H9 (cell line): Measurements from ENCODE around the gene MEGF9. TPM values are rescaled to one million over a fixed set of nuclear protein-coding genes. Genes with fewer than 3 reads are reported as not detected.

Source experiments
- DNase-seq: peaks from one replicate; pipeline ENCODE4 v3.0.0-alpha.2; 2017
- H2AFZ ChIP-seq: one replicate; pipeline ENCODE4 v1.6.1; 2013; ENCODE audit warnings: mild to moderate bottlenecking, low read length, control low read depth, moderate library complexity
- H2AK5ac ChIP-seq: 2 replicates; pipeline ENCODE4 v1.6.1; 2013; ENCODE audit warnings: low read length, control low read depth, mixed read lengths; ENCODE audit not compliant: insufficient read length
- H2BK120ac ChIP-seq: one replicate; pipeline ENCODE4 v1.6.1; 2013; ENCODE audit warnings: low read depth, mild to moderate bottlenecking, low read length, control low read depth, inconsistent platforms; ENCODE audit not compliant: poor library complexity, severe bottlenecking
- H2BK12ac ChIP-seq: 2 replicates; pipeline ENCODE4 v1.6.1; 2013; ENCODE audit warnings: low read length, control low read depth, mixed read lengths, low read depth; ENCODE audit not compliant: insufficient read length
- H2BK15ac ChIP-seq: 2 replicates; pipeline ENCODE4 v1.6.1; 2013; ENCODE audit warnings: low read depth, low read length, control low read depth
- H2BK20ac ChIP-seq: one replicate; pipeline ENCODE4 v1.6.1; 2013; ENCODE audit warnings: low read depth, mild to moderate bottlenecking, low read length, control low read depth, inconsistent platforms; ENCODE audit not compliant: poor library complexity, severe bottlenecking
- H2BK5ac ChIP-seq: 2 replicates; pipeline ENCODE4 v1.6.1; 2013; ENCODE audit warnings: low read length, control low read depth, mixed read lengths; ENCODE audit not compliant: insufficient read length
- H3K14ac ChIP-seq: 2 replicates; pipeline ENCODE4 v1.6.1; 2013; ENCODE audit warnings: low read length, control low read depth; ENCODE audit not compliant: insufficient read depth
- H3K18ac ChIP-seq: 2 replicates; pipeline ENCODE4 v1.6.1; 2013; ENCODE audit warnings: low read depth, mild to moderate bottlenecking, mixed read lengths, low read length, control low read depth; ENCODE audit not compliant: insufficient read length
- H3K23ac ChIP-seq: 2 replicates; pipeline ENCODE4 v1.6.1; 2013; ENCODE audit warnings: low read length, control low read depth, mixed read lengths, low read depth; ENCODE audit not compliant: insufficient read length
- H3K23me2 ChIP-seq: 2 replicates; pipeline ENCODE4 v1.6.1; 2013; ENCODE audit warnings: low read depth, mild to moderate bottlenecking, mixed read lengths, low read length, control low read depth; ENCODE audit not compliant: insufficient read length, poor library complexity, severe bottlenecking
- H3K27ac ChIP-seq: 2 replicates; pipeline ENCODE4 v1.5.1; 2013; ENCODE audit warnings: low read length, control low read depth, mixed read lengths, low read depth; ENCODE audit not compliant: insufficient read length
- H3K27me3 ChIP-seq: 2 replicates; pipeline ENCODE4 v1.6.1; 2013; ENCODE audit warnings: low read length, control low read depth, inconsistent platforms; ENCODE audit not compliant: insufficient read depth
- H3K4ac ChIP-seq: 2 replicates; pipeline ENCODE4 v1.6.1; 2013; ENCODE audit warnings: low read depth, mild to moderate bottlenecking, control low read depth, inconsistent platforms, low read length, moderate library complexity
- H3K4me1 ChIP-seq: 2 replicates; pipeline ENCODE4 v1.6.1; 2013; ENCODE audit warnings: low read length, control low read depth, inconsistent platforms; ENCODE audit not compliant: insufficient read depth
- H3K4me2 ChIP-seq: 2 replicates; pipeline ENCODE4 v1.6.1; 2013; ENCODE audit warnings: low read length, control low read depth, mixed read lengths; ENCODE audit not compliant: insufficient read length, insufficient read depth
- H3K56ac ChIP-seq: 2 replicates; pipeline ENCODE4 v1.6.1; 2013; ENCODE audit warnings: low read depth, mild to moderate bottlenecking, mixed read lengths, low read length, control low read depth; ENCODE audit not compliant: insufficient read length
- H3K79me1 ChIP-seq: 2 replicates; pipeline ENCODE4 v1.6.1; 2013; ENCODE audit warnings: low read depth, mild to moderate bottlenecking, moderate library complexity, low read length, control low read depth, inconsistent platforms; ENCODE audit not compliant: insufficient read depth, poor library complexity, severe bottlenecking
- H3K79me2 ChIP-seq: 2 replicates; pipeline ENCODE4 v1.6.1; 2013; ENCODE audit warnings: low read length, control low read depth, inconsistent platforms; ENCODE audit not compliant: insufficient read depth
- H3K9ac ChIP-seq: 2 replicates; pipeline ENCODE4 v1.6.1; 2013; ENCODE audit warnings: low read length, control low read depth, mixed read lengths; ENCODE audit not compliant: insufficient read length; ENCODE audit errors: extremely low read depth
- H3K9me3 ChIP-seq: one replicate; pipeline ENCODE4 v1.6.1; 2013; ENCODE audit warnings: low read depth, low read length, inconsistent platforms; ENCODE audit not compliant: control insufficient read depth
- H3T11ph ChIP-seq: one replicate; pipeline ENCODE4 v1.6.1; 2013; ENCODE audit warnings: mild to moderate bottlenecking, low read length, control low read depth, inconsistent platforms
- H4K20me1 ChIP-seq: one replicate; pipeline ENCODE4 v1.6.1; 2013; ENCODE audit not compliant: control insufficient read depth, insufficient read length, insufficient read depth
- H4K5ac ChIP-seq: 2 replicates; pipeline ENCODE4 v1.6.1; 2013; ENCODE audit warnings: low read depth, mild to moderate bottlenecking, mixed read lengths, low read length, control low read depth; ENCODE audit not compliant: insufficient read length
- H4K8ac ChIP-seq: replicated peaks from 2 replicates; pipeline ENCODE4 v1.6.1; 2013; ENCODE audit warnings: low read length, control low read depth, mixed read lengths, low read depth; ENCODE audit not compliant: insufficient read length
- H4K91ac ChIP-seq: 2 replicates; pipeline ENCODE4 v1.6.1; 2013; ENCODE audit warnings: low read depth, mild to moderate bottlenecking, moderate library complexity, mixed read lengths, low read length, control low read depth; ENCODE audit not compliant: insufficient read length
- H3K27ac Mint-ChIP-seq, 3 experiments: 2 replicates in 2 of 3; 3 replicates in 1 of 3; pipeline ENCODE4 v1.8.0; 2020 to 2021; ENCODE audit warnings: mixed read lengths in 3 of 3, mild to moderate bottlenecking in 1 of 3, moderate library complexity in 1 of 3
- H3K27me3 Mint-ChIP-seq: 2 replicates; pipeline ENCODE4 v1.8.0; 2021; ENCODE audit warnings: low read depth, mild to moderate bottlenecking, moderate library complexity, mixed read lengths
- H3K36me3 Mint-ChIP-seq, 3 experiments: 2 replicates in 2 of 3; 3 replicates in 1 of 3; pipeline ENCODE4 v1.8.0; 2020 to 2021; ENCODE audit warnings: low read depth in 3 of 3, mixed read lengths in 3 of 3; ENCODE audit not compliant: insufficient read depth in 1 of 3
- H3K4me1 Mint-ChIP-seq, 2 experiments: 2 replicates each; pipeline ENCODE4 v1.8.0; 2020; ENCODE audit warnings: mixed read lengths in 2 of 2
- H3K4me3 Mint-ChIP-seq, 2 experiments: 2 replicates in 1 of 2; 3 replicates in 1 of 2; pipeline ENCODE4 v1.8.0; 2020 to 2021; ENCODE audit warnings: mild to moderate bottlenecking in 2 of 2, mixed read lengths in 2 of 2, moderate library complexity in 1 of 2
- H3K9me3 Mint-ChIP-seq, 2 experiments: 2 replicates in 1 of 2; 3 replicates in 1 of 2; pipeline ENCODE4 v1.8.0; 2020; ENCODE audit warnings: mild to moderate bottlenecking in 2 of 2, mixed read lengths in 2 of 2, moderate library complexity in 1 of 2
- WGBS: extraction: QIAGEN DNeasy Blood & Tissue Kit; methylation state at CpG from one replicate; pipeline ENCODE4 v1.1.7; 2013; ENCODE audit warnings: missing lambda C conversion rate, low lambda C conversion rate, mixed read lengths; ENCODE audit not compliant: insufficient read length; ENCODE audit errors: extremely low coverage; 5-methylcytosine and 5-hydroxymethylcytosine counted together
- total RNA-seq: library from RNA; stranded (reverse); gene quantifications from 2 replicates; pipeline ENCODE4 v1.2.1, GENCODE V29; 2021
- TF ChIP-seq, protein P1 (sequence below): fragments of 200-600 bp; sonication (generic); conservative IDR thresholded peaks from 3 replicates; pipeline ENCODE4 v1.8.0; 2021; ENCODE audit warnings: antibody characterized with exemption, mild to moderate bottlenecking

MEGF9 gene
- total RNA-seq, 1 experiment from 2014 or later = 0.94 TPM

GRCh38 chr9:120574473-120574872, 139.8 kb downstream of the MEGF9 start:
- Mint-ChIP-seq H3K4me1 (peaks cover 9 to 10% of the 10 kb centered on the region in 2 experiments), H3K4me3 (no peak overlapping the region), H3K27me3 (no peaks in the 10 kb centered on the region), H3K27ac (no peak overlapping the region; a peak in 1 of 7 replicates), H3K36me3 (peaks cover 14 to 35% (median 30%) of the 10 kb centered on the region in 3 experiments; a peak in 6 of 7 replicates), H3K9me3 (no peaks in the 10 kb centered on the region)
- TF ChIP-seq, protein P1, sequence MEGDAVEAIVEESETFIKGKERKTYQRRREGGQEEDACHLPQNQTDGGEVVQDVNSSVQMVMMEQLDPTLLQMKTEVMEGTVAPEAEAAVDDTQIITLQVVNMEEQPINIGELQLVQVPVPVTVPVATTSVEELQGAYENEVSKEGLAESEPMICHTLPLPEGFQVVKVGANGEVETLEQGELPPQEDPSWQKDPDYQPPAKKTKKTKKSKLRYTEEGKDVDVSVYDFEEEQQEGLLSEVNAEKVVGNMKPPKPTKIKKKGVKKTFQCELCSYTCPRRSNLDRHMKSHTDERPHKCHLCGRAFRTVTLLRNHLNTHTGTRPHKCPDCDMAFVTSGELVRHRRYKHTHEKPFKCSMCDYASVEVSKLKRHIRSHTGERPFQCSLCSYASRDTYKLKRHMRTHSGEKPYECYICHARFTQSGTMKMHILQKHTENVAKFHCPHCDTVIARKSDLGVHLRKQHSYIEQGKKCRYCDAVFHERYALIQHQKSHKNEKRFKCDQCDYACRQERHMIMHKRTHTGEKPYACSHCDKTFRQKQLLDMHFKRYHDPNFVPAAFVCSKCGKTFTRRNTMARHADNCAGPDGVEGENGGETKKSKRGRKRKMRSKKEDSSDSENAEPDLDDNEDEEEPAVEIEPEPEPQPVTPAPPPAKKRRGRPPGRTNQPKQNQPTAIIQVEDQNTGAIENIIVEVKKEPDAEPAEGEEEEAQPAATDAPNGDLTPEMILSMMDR = no peak
- H3T11ph ChIP-seq = no peak overlapping the region
- peaks cover 4% of the 10 kb centered on the region for H3K4me1 ChIP-seq
- no peak overlapping the region for H3K14ac ChIP-seq
- no peak overlapping the region for H3K18ac ChIP-seq
- H4K20me1 ChIP-seq = no peaks in the 10 kb centered on the region
- H3K4ac ChIP-seq = no peak overlapping the region
- no peak overlapping the region for H2BK5ac ChIP-seq
- H4K8ac ChIP-seq = no peak overlapping the region
- H2BK15ac ChIP-seq = no peak overlapping the region
- no peaks in the 10 kb centered on the region for H3K9me3 ChIP-seq
- H2AK5ac ChIP-seq = no peak overlapping the region
- H3K79me2 ChIP-seq = peaks cover 33% of the 10 kb centered on the region; the same call in 1 of the 2 replicates
- no peak overlapping the region for H2BK20ac ChIP-seq
- peaks cover 13% of the 10 kb centered on the region for H3K79me1 ChIP-seq
- WGBS = no CpG with 5 or more reads among the region's 2 CpGs
- no peak overlapping the region for H3K4me2 ChIP-seq
- H3K56ac ChIP-seq = no peak overlapping the region
- H2BK12ac ChIP-seq = no peak overlapping the region
- H3K23me2 ChIP-seq = no peaks in the 10 kb centered on the region
- H4K5ac ChIP-seq = no peak overlapping the region
- H4K91ac ChIP-seq = no peak overlapping the region
- no peak overlapping the region for H2AFZ ChIP-seq
- no peaks in the 10 kb centered on the region for H3K27me3 ChIP-seq
- H3K23ac ChIP-seq = no peak overlapping the region
- no peak for DNase-seq
- no peak overlapping the region for H3K27ac ChIP-seq
- H3K9ac ChIP-seq = no peak overlapping the region
- no peak overlapping the region for H2BK120ac ChIP-seq
